Neural progenitor cell (in vitro differentiated cells): Measurements from ENCODE around the gene PROK1. TPM values are rescaled to one million over a fixed set of nuclear protein-coding genes. Genes with fewer than 3 reads are reported as not detected.

Experiments used
- DNase-seq: peaks from one replicate; pipeline ENCODE4 v3.0.0-alpha.2; 2016; ENCODE audit warnings: low spot score
- H2AFZ ChIP-seq: fragments of 200-600 bp; sonication (generic); replicated peaks from 2 replicates; pipeline ENCODE4 v1.6.1; 2016; ENCODE audit warnings: antibody characterized with exemption
- H3F3A ChIP-seq: fragments of 200-600 bp; sonication (generic); 2 replicates; pipeline ENCODE4 v1.6.1; 2016; ENCODE audit warnings: antibody characterized with exemption, low read depth
- H3K27ac ChIP-seq: fragments of 200-600 bp; sonication (generic); 2 replicates; pipeline ENCODE4 v1.5.1; 2016; ENCODE audit warnings: mild to moderate bottlenecking
- H3K27me3 ChIP-seq: fragments of 200-600 bp; sonication (generic); 2 replicates; pipeline ENCODE4 v1.6.1; 2016; ENCODE audit warnings: mild to moderate bottlenecking, moderate library complexity
- H3K36me3 ChIP-seq: fragments of 200-600 bp; sonication (generic); 2 replicates; pipeline ENCODE4 v1.5.1; 2016
- H3K4me1 ChIP-seq: fragments of 200-600 bp; sonication (generic); 2 replicates; pipeline ENCODE4 v1.6.1; 2016; ENCODE audit warnings: mixed run types
- H3K4me2 ChIP-seq: fragments of 200-600 bp; sonication (generic); 2 replicates; pipeline ENCODE4 v1.6.1; 2016
- H3K4me3 ChIP-seq: fragments of 200-600 bp; sonication (generic); 2 replicates; pipeline ENCODE4 v1.5.1; 2016
- H3K79me2 ChIP-seq: fragments of 200-600 bp; sonication (generic); 2 replicates; pipeline ENCODE4 v1.6.1; 2016; ENCODE audit warnings: low read depth
- H3K9ac ChIP-seq: fragments of 200-600 bp; sonication (generic); 2 replicates; pipeline ENCODE4 v1.6.1; 2016
- H3K9me3 ChIP-seq: fragments of 200-600 bp; sonication (generic); 2 replicates; pipeline ENCODE4 v1.5.1; 2016; ENCODE audit warnings: low read depth
- H4K20me1 ChIP-seq: fragments of 200-600 bp; sonication (generic); 2 replicates; pipeline ENCODE4 v1.6.1; 2016; ENCODE audit warnings: low read depth
- H3K27ac Mint-ChIP-seq: 3 replicates; pipeline ENCODE4 v1.8.0; 2021; ENCODE audit warnings: mixed read lengths
- H3K27me3 Mint-ChIP-seq: 2 replicates; pipeline ENCODE4 v1.8.0; 2022; ENCODE audit warnings: low read depth, mild to moderate bottlenecking, inconsistent platforms, moderate library complexity, mixed read lengths; ENCODE audit not compliant: insufficient read depth
- H3K36me3 Mint-ChIP-seq: 3 replicates; pipeline ENCODE4 v1.8.0; 2021; ENCODE audit warnings: mixed read lengths
- H3K4me1 Mint-ChIP-seq: 3 replicates; pipeline ENCODE4 v1.8.0; 2021; ENCODE audit warnings: mixed read lengths
- H3K4me3 Mint-ChIP-seq: 3 replicates; pipeline ENCODE4 v1.8.0; 2021; ENCODE audit warnings: mild to moderate bottlenecking, moderate library complexity, mixed read lengths
- H3K9me3 Mint-ChIP-seq: 3 replicates; pipeline ENCODE4 v1.8.0; 2020; ENCODE audit warnings: mixed read lengths
- CTCF ChIP-seq: fragments of 200-600 bp; sonication (generic); IDR thresholded peaks from 2 replicates; pipeline ENCODE4 v1.5.1; 2017; ENCODE audit warnings: antibody characterized with exemption, mild to moderate bottlenecking
- EZH2 ChIP-seq: fragments of 200-600 bp; sonication (generic); IDR thresholded peaks from 2 replicates; pipeline ENCODE4 v1.6.1; 2017; ENCODE audit warnings: antibody characterized with exemption, mild to moderate bottlenecking, moderate library complexity
- EZH2phosphoT487 ChIP-seq: fragments of 200-600 bp; sonication (generic); IDR thresholded peaks from 2 replicates; pipeline ENCODE4 v1.6.1; 2017; ENCODE audit warnings: antibody characterized with exemption
- total RNA-seq: library from RNA; depleted of rRNA; stranded (reverse); fragments of >200 nt; gene quantifications from 2 replicates; pipeline ENCODE4 v1.2.3, GENCODE V29; 2015; ENCODE audit warnings: low replicate concordance

PROK1 gene
- total RNA-seq, 1 donor from 2014 or later: not detected

GRCh38 chr1:110488161-110488560 lies 37.2 kb downstream of the PROK1 start:
- no peak overlapping the region for H3K4me2 ChIP-seq
- no peaks in the 10 kb centered on the region for H3K4me1 ChIP-seq

GRCh38 chr1:110488867-110489266 lies 37.9 kb downstream of the PROK1 start:
- no peaks in the 10 kb centered on the region for H3K9me3 ChIP-seq
- H3K27ac ChIP-seq: no peak overlapping the region
- H3K4me1 ChIP-seq: no peaks in the 10 kb centered on the region
- no peaks in the 10 kb centered on the region for H4K20me1 ChIP-seq
- Mint-ChIP-seq H3K4me3 (no peak overlapping the region), H3K36me3 (no peaks in the 10 kb centered on the region), H3K4me1 (peaks cover 11% of the 10 kb centered on the region), H3K9me3 (no peaks in the 10 kb centered on the region), H3K27me3 (peaks cover 6% of the 10 kb centered on the region), H3K27ac (no peak overlapping the region)
- TF ChIP-seq EZH2: no peak
- no peak for TF ChIP-seq CTCF
- TF ChIP-seq EZH2phosphoT487: no peak
- no peak overlapping the region for H2AFZ ChIP-seq
- no peak overlapping the region for H3K9ac ChIP-seq
- no peak for DNase-seq
- no peaks in the 10 kb centered on the region for H3K36me3 ChIP-seq
- no peak overlapping the region for H3K4me3 ChIP-seq
- H3K79me2 ChIP-seq: no peaks in the 10 kb centered on the region
- H3K4me2 ChIP-seq: no peak overlapping the region
- H3F3A ChIP-seq: no peaks in the 10 kb centered on the region
- H3K27me3 ChIP-seq: no peaks in the 10 kb centered on the region

More at GRCh38 chr1:110488161-110488560, 37.2 kb downstream of the PROK1 start:
- Histone ChIP-seq H3F3A (no peaks in the 10 kb centered on the region), H3K79me2 (no peaks in the 10 kb centered on the region), H2AFZ (no peak overlapping the region), H3K4me3 (no peak overlapping the region), H3K36me3 (no peaks in the 10 kb centered on the region), H3K27ac (no peak overlapping the region), H4K20me1 (no peaks in the 10 kb centered on the region), H3K9ac (no peak overlapping the region), H3K9me3 (no peaks in the 10 kb centered on the region), H3K27me3 (no peaks in the 10 kb centered on the region)
- no peaks in the 10 kb centered on the region for H3K9me3 Mint-ChIP-seq
- H3K27me3 Mint-ChIP-seq: peaks cover 6% of the 10 kb centered on the region
- DNase-seq: no peak
- H3K27ac Mint-ChIP-seq: no peak overlapping the region
- TF ChIP-seq CTCF (no peak), EZH2 (no peak), EZH2phosphoT487 (no peak)
- peaks cover 12% of the 10 kb centered on the region for H3K4me1 Mint-ChIP-seq
- H3K36me3 Mint-ChIP-seq: no peaks in the 10 kb centered on the region
- peak overlapping the region; percentile 10 for H3K4me3 Mint-ChIP-seq

- H3K4me1 Mint-ChIP-seq: peaks cover 12% of the 10 kb centered on the region
- no peaks in the 10 kb centered on the region for H3K9me3 ChIP-seq
- no peaks in the 10 kb centered on the region for H3K27me3 ChIP-seq
- H3K4me3 ChIP-seq: no peak overlapping the region
- no peaks in the 10 kb centered on the region for H3K9me3 Mint-ChIP-seq
- no peak overlapping the region for H3K27ac ChIP-seq
- H3K36me3 Mint-ChIP-seq: no peaks in the 10 kb centered on the region
- H3F3A ChIP-seq: no peaks in the 10 kb centered on the region
- no peak for DNase-seq
- H3K36me3 ChIP-seq: no peaks in the 10 kb centered on the region
- H4K20me1 ChIP-seq: no peaks in the 10 kb centered on the region
- no peak overlapping the region for H3K4me3 Mint-ChIP-seq
- no peak overlapping the region for H2AFZ ChIP-seq
- H3K4me1 ChIP-seq: peaks cover 1% of the 10 kb centered on the region
- TF ChIP-seq CTCF (no peak), EZH2phosphoT487 (no peak), EZH2 (no peak)
- no peak overlapping the region for H3K9ac ChIP-seq
- H3K79me2 ChIP-seq: no peaks in the 10 kb centered on the region
- peaks cover 6% of the 10 kb centered on the region for H3K27me3 Mint-ChIP-seq
- no peak overlapping the region for H3K27ac Mint-ChIP-seq
- H3K4me2 ChIP-seq: no peak overlapping the region
Measured at GRCh38 chr1:110489406-110489805, 38.5 kb downstream of the PROK1 start.
